GM19351 (cell line): ENCODE data around the gene MC3R.
"Not testable (repeated sequence)": the region's sequence is repeated elsewhere in the genome, so short reads cannot be mapped to it uniquely, and the experiment has no call there.

ENCODE experiments used
- ATAC-seq: cut with Tn5 transposase; IDR thresholded peaks from one replicate; pipeline ENCODE4 v1.9.1; 2021; ENCODE audit warnings: mild to moderate bottlenecking, moderate library complexity; ENCODE audit not compliant: unreplicated experiment

The MC3R gene

DNA sequence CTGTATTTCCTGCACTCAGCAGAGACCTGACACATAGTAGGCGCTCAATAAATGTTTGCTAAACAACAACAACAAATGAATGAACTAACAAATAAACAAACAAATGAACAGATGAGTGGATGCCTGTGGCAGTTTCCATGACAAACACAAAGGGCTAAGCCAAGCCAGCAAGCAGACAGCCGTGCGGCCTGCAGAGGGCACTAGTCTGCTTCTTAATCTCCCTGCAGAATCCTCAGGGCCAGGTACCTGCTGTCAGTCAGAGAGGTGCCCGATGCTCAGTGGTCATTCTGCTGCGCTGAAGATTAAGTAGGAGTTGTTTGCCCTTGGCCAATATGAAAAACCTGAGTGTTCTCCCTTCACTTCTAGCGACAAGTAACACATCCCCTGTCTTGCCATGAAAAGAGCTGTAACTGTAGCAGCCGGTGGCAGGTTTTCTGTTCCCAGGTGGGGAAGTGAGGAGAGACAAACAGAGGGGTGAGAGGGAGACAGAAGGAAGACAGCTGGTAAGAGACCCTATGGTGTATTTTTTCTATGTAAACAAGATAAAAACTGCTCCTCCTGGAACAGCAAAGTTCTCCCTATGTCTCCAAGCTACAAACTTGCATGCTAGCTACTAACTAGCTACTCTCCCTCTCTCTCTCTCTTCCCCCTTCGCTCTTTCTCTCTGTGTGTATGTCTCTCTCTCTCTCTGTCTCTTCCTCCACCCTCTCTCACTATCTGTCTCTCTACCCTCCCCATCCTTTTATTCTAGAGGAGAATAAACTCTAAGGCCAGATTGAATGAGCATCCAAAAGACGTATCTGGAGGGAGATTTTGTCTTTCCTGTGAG lies at the start of gene MC3R:
TSS of gene MC3R (plus strand) at position 779 of the 829 bp plus-strand sequence. CDS start 112 bp downstream, outside the sequence.
- peak; percentile 82 for ATAC-seq

DNA sequence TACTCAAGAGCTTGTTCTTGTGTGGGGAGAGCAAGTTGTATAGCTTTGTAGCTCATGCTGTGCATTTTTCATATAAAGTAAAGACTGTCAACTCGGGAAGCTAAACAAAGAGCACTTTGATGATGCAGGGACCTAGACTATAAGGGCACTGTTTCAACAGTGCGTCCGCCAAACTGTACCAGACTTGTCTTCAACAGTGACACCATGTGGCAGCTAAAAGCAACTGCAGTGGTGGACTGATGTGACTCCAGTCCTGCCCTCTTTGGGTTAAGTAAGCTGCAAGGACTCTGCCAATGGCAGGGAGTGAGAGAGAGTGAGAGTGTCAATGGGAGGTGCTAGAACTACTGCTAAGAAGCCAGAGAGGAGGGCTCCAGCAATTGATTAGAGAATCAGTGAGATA lies 48.1 kb upstream of the MC3R start:
- no peak for ATAC-seq

DNA sequence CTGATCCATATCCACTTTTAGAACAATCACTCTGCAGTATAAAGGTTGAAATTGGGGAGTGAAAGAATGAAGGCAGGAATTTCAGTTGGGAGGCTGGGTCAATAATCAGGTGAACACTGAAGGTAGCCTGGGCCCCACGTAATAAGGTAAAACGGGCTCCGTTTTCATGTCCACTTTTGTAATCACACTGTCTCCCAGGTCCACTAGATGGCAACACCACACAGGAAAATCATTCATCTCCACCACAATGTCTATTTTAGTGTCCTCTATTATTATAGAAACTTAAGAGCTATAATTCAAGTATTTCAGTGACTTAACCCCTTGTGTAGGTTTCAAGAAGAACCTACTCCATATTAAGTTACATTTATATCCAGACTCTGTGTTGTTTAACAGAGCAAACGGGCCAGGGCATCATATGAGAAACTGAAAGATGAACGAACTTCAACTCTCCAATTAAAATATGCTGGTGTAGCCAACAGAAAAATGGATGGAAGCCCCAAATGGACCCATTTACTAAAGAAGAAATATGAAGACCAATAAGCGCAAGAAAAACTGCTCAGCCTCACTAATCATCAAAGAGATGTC lies 45.9 kb upstream of the MC3R start:
- ATAC-seq, result no peak

DNA sequence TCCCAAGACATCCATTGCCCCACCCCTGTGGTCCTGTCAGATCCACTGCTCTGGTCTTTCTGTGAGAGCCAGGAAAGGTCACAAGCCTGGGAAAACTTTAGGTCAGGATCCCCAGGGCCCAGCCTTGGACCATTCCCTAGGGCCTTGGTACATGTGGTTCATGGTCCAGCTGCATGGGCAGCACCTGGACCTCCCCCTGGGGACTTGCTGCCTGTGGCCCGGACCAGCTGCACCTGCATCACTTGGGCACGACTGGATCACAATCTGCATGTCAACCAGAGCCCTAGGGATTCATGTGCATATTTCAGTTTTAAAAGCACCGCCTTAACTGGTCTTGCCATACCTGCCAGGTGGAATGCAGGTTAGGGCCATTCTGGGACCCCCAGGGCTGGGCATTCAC lies 44.3 kb upstream of the MC3R start:
- ATAC-seq, result no peak

DNA sequence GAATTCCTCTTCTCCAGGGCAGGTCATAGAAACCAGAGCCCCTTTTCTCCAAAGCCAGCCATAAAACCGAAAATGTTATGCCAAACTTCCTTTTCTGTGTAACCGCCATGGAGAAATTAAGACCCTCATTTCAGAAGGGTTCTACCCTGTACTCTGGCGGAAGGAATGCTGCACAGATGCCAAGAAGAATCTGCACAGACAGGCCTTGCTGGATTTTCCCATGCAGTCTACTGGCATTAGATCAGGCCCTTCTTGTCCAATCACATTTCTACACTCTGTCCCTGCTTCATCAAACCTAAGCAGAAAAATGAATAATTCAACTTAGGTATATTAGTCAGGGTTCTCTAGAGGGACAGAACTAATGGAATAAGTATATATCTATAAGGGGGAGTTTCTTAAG lies 43.2 kb upstream of the MC3R start:
- no peak for ATAC-seq

DNA sequence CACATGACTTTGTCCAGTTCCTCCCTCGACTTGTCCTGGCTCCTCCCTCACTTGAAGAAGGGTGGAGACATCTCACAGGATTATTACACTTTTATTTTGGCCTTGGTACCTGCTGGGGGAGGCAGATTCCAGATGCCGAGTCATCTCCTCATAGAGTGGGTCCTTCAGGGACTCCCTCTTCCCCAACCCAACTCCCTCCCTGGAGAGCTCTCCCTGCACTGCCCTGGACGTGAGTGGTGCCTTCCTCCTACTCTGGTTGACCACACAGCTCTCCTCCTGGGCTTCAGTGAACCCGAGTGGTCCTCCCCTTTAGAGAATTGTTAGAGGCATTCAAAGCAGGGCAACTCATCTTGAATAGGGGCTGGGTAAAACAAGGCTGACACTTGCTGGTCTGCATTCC lies 40.9 kb upstream of the MC3R start:
- no peak for ATAC-seq

DNA sequence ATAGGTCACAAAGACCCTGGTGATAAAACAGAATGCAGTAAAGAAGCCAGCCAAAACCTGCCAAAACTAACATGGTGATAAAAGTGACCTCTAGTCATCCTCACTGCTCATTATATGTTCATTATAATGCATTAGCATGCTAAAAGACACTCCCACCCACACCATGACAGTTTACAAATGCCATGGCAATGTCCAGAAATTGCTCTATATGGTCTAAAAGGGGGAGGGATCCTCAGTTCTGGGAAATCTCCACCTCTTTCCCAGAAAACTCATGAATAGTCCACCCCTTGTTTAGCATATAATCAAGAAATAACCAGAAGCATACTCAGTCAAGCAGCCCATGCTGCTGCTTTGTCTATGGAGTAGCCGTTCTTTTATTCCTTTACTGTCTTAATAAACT lies 40.4 kb upstream of the MC3R start:
- ATAC-seq, result no peak

DNA sequence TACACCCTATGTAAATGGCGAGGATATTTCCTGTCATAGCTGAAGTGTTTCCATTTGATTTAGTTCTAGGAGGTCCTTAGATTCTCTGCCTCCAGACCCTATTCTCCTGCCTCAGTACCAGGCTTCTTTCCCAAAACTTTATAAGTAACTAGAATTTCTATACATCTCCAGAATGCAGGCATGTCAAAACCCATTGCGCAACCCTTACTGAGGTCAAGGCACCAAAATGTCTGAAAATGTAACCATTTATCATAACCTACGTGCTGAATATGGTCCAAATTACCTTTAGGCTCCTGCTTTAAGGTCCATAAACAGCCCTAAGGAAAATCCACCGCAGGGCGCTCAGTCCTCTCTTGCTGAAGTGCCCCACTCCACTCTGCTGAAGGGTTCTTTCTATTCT lies 37.5 kb upstream of the MC3R start:
- no peak for ATAC-seq

DNA sequence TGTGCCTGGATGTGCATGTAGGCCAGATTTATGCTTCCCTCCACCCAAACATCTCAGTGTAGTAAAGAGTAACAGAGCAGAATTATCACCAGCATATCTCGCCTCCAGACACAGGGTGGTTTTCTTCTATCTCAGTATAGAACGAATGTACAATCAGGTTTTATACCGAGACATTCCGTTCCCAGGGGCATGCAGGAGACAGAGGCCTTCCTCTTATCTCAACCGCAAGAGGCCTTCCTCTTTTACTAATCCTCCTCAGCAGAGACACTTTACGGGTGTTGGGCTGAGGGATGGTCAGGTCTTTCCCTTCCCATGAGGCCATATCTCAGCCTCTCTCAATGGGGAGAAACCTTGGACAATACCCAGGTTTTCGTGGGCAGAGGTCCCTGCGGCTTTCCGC lies 36.4 kb upstream of the MC3R start:
- no peak for ATAC-seq

DNA sequence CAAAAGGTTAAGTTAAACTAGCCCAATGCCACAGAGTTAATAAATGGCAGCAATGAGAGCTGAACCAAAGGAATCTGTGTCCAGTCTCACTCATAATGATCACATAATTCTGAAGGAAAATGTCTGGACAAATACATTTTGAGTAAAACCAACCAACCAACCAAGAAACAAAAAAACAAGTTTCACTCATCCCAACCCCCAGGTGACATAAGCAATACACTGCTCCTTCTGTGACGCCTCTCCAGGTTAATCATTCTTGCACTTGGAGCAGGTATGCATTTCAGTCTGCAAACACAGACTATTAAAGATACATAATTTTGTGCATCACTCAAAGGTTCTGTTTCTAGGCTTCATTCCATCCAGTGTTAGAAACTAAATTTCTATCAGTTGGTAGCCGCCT lies 35.2 kb upstream of the MC3R start:
- ATAC-seq, result no peak

DNA sequence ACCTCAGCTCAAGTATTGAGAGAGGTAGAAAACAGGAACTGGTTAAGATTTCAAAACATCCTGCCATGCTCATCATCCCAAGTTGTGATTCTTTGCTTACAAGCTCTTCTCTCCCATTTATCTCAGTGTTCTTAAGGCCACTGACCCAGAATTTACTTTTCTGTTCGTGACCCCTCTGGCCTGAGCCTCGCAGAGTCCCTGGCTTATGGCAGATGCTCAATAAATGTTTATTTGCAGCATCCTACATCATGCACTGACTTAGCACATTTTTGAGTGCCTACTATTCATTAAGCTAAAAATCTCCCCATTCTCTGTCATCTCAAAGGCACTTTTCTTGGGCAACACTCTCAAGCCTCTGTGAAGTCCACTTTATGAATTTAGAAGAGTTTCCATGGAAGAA lies 33.4 kb upstream of the MC3R start:
- ATAC-seq, result no peak

DNA sequence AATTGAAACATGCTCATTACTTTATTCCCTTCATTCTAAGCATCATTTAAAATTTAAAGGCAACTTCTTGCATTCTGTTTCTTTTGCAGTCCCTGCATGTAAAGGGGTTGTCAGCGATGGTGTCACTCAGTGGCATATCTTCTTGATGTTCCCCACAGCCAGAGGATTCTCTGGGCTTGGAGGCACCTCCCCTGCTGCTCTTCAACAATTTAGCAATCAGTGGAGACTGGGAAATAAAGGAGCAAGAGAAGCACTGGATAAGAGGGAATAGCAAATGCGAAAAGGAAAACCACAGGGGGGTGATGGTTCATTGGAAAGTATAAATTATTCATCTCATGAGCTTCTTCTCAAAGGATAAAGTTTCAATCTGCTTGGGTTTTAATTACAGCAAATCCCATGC lies 30.7 kb upstream of the MC3R start:
- ATAC-seq, result no peak

DNA sequence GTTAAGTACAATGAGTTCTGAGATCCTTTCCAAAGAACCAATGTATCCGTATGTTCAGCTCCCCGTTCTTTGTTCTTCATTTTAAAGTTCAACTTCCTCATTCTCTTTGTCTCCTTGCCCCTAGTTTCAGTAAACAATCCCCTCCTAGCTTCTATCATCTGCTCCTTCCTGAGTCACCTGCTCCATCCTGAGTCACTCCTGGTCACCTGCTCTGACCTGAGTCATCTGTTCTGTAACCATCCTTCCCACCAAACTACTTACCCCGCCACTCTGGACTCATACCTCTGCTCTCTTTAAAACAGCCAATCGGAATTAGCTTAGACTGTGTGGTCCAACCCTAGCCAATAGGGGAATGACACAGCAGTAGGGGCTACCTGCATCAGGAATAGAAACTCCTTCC lies 27.3 kb upstream of the MC3R start:
- ATAC-seq, result not testable (repeated sequence)

DNA sequence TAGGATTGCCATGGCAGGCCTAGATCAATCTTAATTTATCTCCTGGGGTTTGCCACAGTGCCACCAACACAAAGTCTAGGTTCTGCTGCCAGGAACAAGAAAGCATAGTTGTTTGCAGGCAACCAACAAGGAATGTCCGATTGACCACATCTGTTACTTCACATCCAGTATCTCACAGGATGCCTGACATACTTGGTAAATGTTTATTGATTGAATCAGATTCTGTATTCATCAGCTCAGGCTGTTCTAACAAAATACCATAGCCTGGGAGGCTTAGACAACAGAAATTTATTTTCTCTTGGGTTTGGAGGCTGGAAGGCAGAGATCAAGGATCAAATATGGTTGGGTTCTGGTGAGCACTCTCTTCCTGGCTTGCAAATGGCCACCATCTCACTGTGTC lies 26.3 kb upstream of the MC3R start:
- ATAC-seq, result no peak

DNA sequence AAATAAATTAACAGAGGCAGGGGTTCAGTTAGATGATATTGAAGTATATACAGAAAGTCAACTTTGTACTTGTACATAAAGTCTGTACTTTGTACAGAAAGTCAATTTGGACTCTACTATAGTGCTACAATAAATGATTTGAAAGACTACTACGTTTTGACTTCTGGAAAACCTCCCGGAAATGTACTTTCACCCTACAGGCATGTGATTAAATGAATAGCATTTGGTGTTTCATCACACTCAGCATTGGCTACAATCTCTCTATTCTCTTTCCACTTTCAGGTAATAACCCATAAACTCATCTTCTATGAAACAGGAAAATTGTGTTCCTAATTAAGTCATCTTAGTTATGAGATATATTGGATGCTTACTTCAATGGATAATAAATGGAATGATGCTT lies 25.6 kb upstream of the MC3R start:
- no peak for ATAC-seq

DNA sequence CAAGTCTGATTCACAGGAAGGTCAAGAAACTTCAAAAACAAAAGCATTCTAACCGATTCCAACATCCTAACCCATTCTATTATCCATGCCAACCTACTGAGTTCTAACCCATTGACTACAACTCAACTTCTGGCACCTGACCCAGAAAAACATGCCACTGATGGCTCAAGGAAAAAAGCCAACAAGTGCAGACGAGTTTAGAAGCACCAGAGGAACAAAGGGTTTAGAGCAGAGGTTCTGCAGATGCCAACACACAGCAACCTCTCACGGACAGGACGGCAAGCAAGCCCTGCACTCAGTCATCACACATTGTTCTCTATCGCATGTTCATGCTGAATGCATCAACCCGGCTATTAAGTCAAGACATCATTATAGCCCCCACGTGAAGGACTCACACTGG lies 25.2 kb upstream of the MC3R start:
- ATAC-seq, result no peak

DNA sequence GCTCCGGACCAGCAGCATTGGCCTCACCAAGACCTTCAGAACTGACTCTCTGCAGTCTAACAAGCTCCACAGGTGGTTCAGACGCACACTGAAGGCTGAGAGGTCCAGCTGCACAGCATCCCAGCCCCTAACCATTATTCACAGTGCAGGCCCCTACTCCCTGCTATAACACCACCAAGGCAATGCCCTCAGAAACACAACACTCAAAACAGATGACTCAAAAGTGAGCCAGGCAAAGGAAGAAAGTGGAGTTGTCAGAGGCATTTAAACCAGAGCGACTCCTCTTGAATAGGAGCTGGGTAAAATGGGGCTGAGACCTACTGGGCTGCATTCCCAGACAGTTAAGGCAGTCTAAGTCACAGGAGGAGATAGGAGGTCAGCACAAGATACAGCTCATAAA lies 20.5 kb upstream of the MC3R start:
- ATAC-seq, result no peak

DNA sequence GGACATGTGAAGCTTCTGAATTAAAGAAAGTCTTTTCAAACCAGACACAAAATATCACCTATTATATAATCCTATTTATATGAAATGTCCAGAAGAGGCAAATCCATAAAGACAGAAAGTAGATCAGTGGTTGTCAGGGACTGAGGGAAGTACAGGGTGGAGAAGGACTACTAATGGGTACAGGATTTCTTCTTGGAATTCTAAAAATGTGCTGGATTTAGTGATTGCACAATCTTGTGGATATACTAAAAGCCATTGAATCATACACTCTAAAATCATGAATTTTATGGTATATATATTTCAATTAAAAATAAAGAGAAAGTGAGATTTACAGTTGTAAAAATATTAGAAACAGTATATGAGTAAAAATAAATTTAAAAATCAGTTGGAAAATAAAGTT lies 18.7 kb upstream of the MC3R start:
- no peak for ATAC-seq

DNA sequence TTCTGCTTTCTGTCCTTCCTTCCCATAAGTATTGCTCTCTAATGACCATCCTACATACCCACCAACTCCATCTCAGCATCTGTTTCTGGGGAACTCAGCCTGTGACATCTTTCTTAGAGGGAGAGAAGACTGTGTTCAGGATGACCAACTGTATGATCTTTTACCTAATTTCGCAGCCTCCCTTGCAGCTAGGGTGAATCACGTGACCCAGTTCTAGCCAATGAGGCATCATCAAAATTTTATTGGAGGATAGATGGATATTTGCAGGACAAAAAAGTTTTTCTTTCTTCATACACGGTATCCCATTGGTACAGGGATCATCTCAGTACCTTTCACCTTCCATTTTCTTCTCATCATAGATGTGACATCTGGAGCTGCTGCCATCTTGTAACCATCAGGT lies 14.4 kb upstream of the MC3R start:
- no peak for ATAC-seq

DNA sequence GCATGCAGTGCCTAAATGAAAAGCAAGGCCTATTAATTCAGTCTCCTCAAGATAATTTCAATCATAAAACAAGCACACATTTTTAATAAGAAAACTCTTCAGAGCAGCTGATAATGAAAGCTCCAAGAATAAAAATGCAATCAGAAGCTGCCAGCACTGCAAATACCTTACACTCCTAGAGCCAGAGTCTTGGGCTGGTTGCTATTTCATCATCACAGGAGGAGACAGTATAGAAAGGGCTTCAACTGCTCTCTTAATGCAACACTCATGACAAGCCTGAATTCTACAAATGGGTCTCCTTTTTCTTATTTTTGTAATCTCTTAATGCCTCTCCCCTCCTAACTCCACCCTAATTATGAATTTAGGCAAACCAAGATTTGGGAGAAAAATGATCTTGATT lies 11.2 kb upstream of the MC3R start:
- ATAC-seq, result no peak

DNA sequence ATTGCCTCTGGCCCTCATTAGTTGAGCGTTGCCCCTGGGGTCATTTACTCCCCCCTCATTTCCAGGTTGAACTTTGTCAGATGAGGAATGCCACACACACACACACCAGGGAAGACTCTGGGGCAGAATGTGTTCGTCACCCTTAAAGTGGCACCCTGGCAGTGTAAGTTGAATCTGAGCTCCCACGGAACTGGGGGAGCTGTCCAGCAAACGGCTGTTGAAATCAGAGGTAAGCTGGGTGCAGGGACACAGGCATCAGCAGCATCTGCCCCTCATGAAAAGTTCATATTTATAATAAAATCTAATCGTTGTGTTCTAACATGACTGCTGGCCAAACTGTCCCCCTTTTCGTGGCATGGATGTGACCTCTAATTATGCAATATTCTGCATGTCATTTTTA lies 4.3 kb upstream of the MC3R start:
- no peak for ATAC-seq

DNA sequence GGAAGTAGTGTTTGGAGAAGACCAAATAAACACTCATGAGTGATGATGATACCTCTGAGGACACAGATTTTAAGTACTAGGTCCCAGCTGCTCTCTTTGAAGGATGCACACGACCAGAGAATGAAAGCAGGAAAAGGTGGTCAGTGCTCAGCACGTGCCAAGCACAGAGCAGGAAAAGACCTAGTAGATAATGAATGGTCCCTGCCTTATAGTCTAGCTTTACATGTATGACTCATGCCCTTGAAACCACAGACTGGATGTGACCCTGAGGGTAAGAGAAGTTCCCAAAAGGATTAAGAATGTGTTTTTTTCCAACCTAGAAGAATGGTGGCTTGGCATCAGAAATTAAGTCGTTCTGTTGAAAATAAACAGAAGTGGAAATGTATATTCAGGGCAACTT lies 2.8 kb upstream of the MC3R start:
- no peak for ATAC-seq
